Measurements from ENCODE around the gene PTPRT. TPM values are rescaled to one million over a fixed set of nuclear protein-coding genes. Genes with fewer than 3 reads are reported as not detected.

The PTPRT gene
- total RNA-seq, 2 experiments from 2014 or later: not detected

GRCh38 chr20:42308171-42308570 is 881.5 kb downstream of the PTPRT start:
- intact Hi-C loops (cut with micrococcal nuclease): no loop called here
- TF ChIP-seq CTCF (IDR thresholded peaks at IDR 0.05): no peak
- POLR2A ChIA-PET: no interaction called here

GRCh38 chr20:42295592-42295991 is 894.1 kb downstream of the PTPRT start:
- no peak for ATAC-seq
- no peaks in the 10 kb centered on the region for H3K9me3 Mint-ChIP-seq
- CTCF ChIA-PET: no interaction called here
- POLR2A ChIA-PET: no interaction called here
- DNase-seq: no peak
- intact Hi-C loops (cut with micrococcal nuclease): no loop called here
- TF ChIP-seq CTCF (IDR thresholded peaks at IDR 0.05): no peak
- H3K27ac Mint-ChIP-seq: no peak overlapping the region
- H3K27me3 Mint-ChIP-seq: no peaks in the 10 kb centered on the region
- no peaks in the 10 kb centered on the region for H3K4me1 Mint-ChIP-seq (ENCODE audit: low read depth)
- no peak overlapping the region for H3K4me3 Mint-ChIP-seq
- H3K36me3 Mint-ChIP-seq (ENCODE audit: low read depth): no peaks in the 10 kb centered on the region

More at GRCh38 chr20:42308171-42308570, 881.5 kb downstream of the PTPRT start:
- DNase-seq (no peak), ATAC-seq (no peak)
- CTCF ChIA-PET: no interaction called here
- Mint-ChIP-seq H3K4me1 (ENCODE audit: low read depth) (no peaks in the 10 kb centered on the region), H3K9me3 (peaks cover 6% of the 10 kb centered on the region), H3K36me3 (ENCODE audit: low read depth) (no peaks in the 10 kb centered on the region), H3K4me3 (no peak overlapping the region), H3K27ac (no peak overlapping the region), H3K27me3 (peaks cover 3% of the 10 kb centered on the region)

GRCh38 chr20:42294976-42295375 is 894.7 kb downstream of the PTPRT start:
- H3K27me3 Mint-ChIP-seq: no peaks in the 10 kb centered on the region
- H3K4me1 Mint-ChIP-seq (ENCODE audit: low read depth): no peaks in the 10 kb centered on the region
- ChIA-PET POLR2A (no interaction called here), CTCF (no interaction called here)
- DNase-seq (no peak), ATAC-seq (no peak)
- no peaks in the 10 kb centered on the region for H3K36me3 Mint-ChIP-seq (ENCODE audit: low read depth)
- TF ChIP-seq CTCF (IDR thresholded peaks at IDR 0.05): no peak
- intact Hi-C loops (cut with micrococcal nuclease): no loop called here
- H3K9me3 Mint-ChIP-seq: no peaks in the 10 kb centered on the region
- no peak overlapping the region for H3K4me3 Mint-ChIP-seq
- H3K27ac Mint-ChIP-seq: no peak overlapping the region

- no peak for TF ChIP-seq CTCF (IDR thresholded peaks at IDR 0.05)
- ChIA-PET POLR2A (no interaction called here), CTCF (no interaction called here)
- no peak for DNase-seq
- intact Hi-C loops (cut with micrococcal nuclease): no loop called here
- Mint-ChIP-seq H3K27me3 (no peaks in the 10 kb centered on the region), H3K4me3 (no peak overlapping the region), H3K27ac (no peak overlapping the region), H3K36me3 (ENCODE audit: low read depth) (no peaks in the 10 kb centered on the region), H3K4me1 (ENCODE audit: low read depth) (no peaks in the 10 kb centered on the region), H3K9me3 (peaks cover 4% of the 10 kb centered on the region)
- no peak for ATAC-seq
These were observed 907.9 kb downstream of the PTPRT start for GRCh38 chr20:42281801-42282200.

- H3K4me1 Mint-ChIP-seq (ENCODE audit: low read depth): no peaks in the 10 kb centered on the region
- H3K27me3 Mint-ChIP-seq: peaks cover 2% of the 10 kb centered on the region
- ChIA-PET POLR2A (no interaction called here), CTCF (no interaction called here)
- no peaks in the 10 kb centered on the region for H3K36me3 Mint-ChIP-seq (ENCODE audit: low read depth)
- intact Hi-C loops (cut with micrococcal nuclease): no loop called here
- peaks cover 2% of the 10 kb centered on the region for H3K9me3 Mint-ChIP-seq
- no peak for TF ChIP-seq CTCF (IDR thresholded peaks at IDR 0.05)
- ATAC-seq (no peak), DNase-seq (no peak)
- H3K27ac Mint-ChIP-seq: no peak overlapping the region
- H3K4me3 Mint-ChIP-seq: no peak overlapping the region
These were observed 912.7 kb downstream of the PTPRT start for GRCh38 chr20:42276718-42277602.

All from activated CD8-positive, alpha-beta T cell treated with anti-CD3 and anti-CD28 coated beads for 36 hours (primary cell).